K562 (cell line): Measurements from ENCODE around the gene ELF2. TPM values are rescaled to one million over a fixed set of nuclear protein-coding genes. Genes with fewer than 3 reads are reported as not detected.
A peak's percentile ranks its signal among the peaks of the same experiment; 100 is the strongest.

ENCODE experiments used
- ATF2 ChIP-seq: sonication (generic); formaldehyde crosslinking; IDR thresholded peaks from 2 replicates; pipeline ENCODE4 v1.8.1; 2022; ENCODE audit warnings: missing genetic modification reagents
- ATF4 ChIP-seq: fragments of 450-650 bp; formaldehyde crosslinking; IDR thresholded peaks from 2 replicates; pipeline ENCODE4 v1.4.0; 2022; ENCODE audit warnings: mild to moderate bottlenecking, moderate library complexity
- CREB5 ChIP-seq: fragments of 250-450 bp; sonication (Bioruptor Pico); IDR thresholded peaks from 2 replicates; pipeline ENCODE4 v1.5.0; 2020; ENCODE audit warnings: mild to moderate bottlenecking
- ELK3 ChIP-seq: fragments of 450-650 bp; formaldehyde crosslinking; IDR thresholded peaks from 2 replicates; pipeline ENCODE4 v1.4.0; 2020; ENCODE audit warnings: mild to moderate bottlenecking
- EZH2 ChIP-seq: IDR thresholded peaks from 2 replicates; pipeline ENCODE4 v1.6.1; 2012; ENCODE audit warnings: low read depth, mild to moderate bottlenecking, inconsistent platforms, low read length, borderline replicate concordance
- GTF2E2 ChIP-seq: fragments of 200-800 bp; sonication (Bioruptor generic); IDR thresholded peaks from 2 replicates; pipeline ENCODE4 v1.6.1; 2016; ENCODE audit warnings: missing genetic modification characterization, missing compliant biosample characterization
- GTF3C2 ChIP-seq: IDR thresholded peaks from 3 replicates; pipeline ENCODE4 v1.6.1; 2011; ENCODE audit warnings: borderline replicate concordance, mild to moderate bottlenecking, moderate library complexity; ENCODE audit not compliant: insufficient read length; ENCODE audit errors: extremely low read depth
- HCFC1 ChIP-seq: IDR thresholded peaks from 2 replicates; pipeline ENCODE4 v1.6.1; 2012; ENCODE audit warnings: low read depth, low read length, improper control_type of control experiment
- HMG20A ChIP-seq: fragments of 450-650 bp; formaldehyde crosslinking; conservative IDR thresholded peaks from 2 replicates; pipeline ENCODE4 v1.4.0; 2020; ENCODE audit warnings: mild to moderate bottlenecking, mixed read lengths
- HOXB6 ChIP-seq: fragments of 250-450 bp; sonication (Bioruptor Pico); IDR thresholded peaks from 2 replicates; pipeline ENCODE4 v1.5.1; 2022; ENCODE audit warnings: mild to moderate bottlenecking, borderline replicate concordance
- MED1 ChIP-seq: sonication (generic); formaldehyde crosslinking; IDR thresholded peaks from 2 replicates; pipeline ENCODE4 v1.8.1; 2023; ENCODE audit warnings: missing genetic modification reagents, borderline replicate concordance
- NR1H2 ChIP-seq: sonication (generic); formaldehyde crosslinking; IDR thresholded peaks from 2 replicates; pipeline ENCODE4 v1.4.0; 2020; ENCODE audit warnings: mild to moderate bottlenecking, missing genetic modification reagents
- PCBP2 ChIP-seq: fragments of 200-400 bp; formaldehyde crosslinking; IDR thresholded peaks from 2 replicates; pipeline ENCODE4 v1.6.1; 2018; ENCODE audit warnings: low read length, low read depth, mild to moderate bottlenecking, moderate library complexity; ENCODE audit not compliant: poor library complexity, severe bottlenecking
- PHTF2 ChIP-seq: fragments of 250-450 bp; sonication (Bioruptor Pico); IDR thresholded peaks from 2 replicates; pipeline ENCODE4 v1.5.0; 2021; ENCODE audit warnings: mild to moderate bottlenecking
- POLR2A ChIP-seq: fragments of 450-650 bp; conservative IDR thresholded peaks from 2 replicates; pipeline ENCODE4 v1.6.1; 2016
- POLR2G ChIP-seq: fragments of 200-400 bp; formaldehyde crosslinking; IDR thresholded peaks from 2 replicates; pipeline ENCODE4 v1.6.1; 2017; ENCODE audit warnings: low read depth, mild to moderate bottlenecking, antibody characterized with exemption, low read length, moderate library complexity
- RBM39 ChIP-seq: fragments of 200-400 bp; formaldehyde crosslinking; optimal IDR thresholded peaks from 2 replicates; pipeline ENCODE3; 2018; ENCODE audit warnings: low read depth, low read length
- SMAD1 ChIP-seq: fragments of 150-350 bp; IDR thresholded peaks from 2 replicates; pipeline ENCODE4 v1.6.1; 2014; ENCODE audit warnings: low read length, low read depth; ENCODE audit not compliant: partially characterized antibody
- TCF15 ChIP-seq: fragments of 250-450 bp; sonication (Bioruptor Pico); IDR thresholded peaks from 2 replicates; pipeline ENCODE4 v1.8.0; 2022; ENCODE audit warnings: moderate library complexity, mild to moderate bottlenecking, inconsistent platforms
- ZNF347 ChIP-seq: fragments of 450-650 bp; formaldehyde crosslinking; IDR thresholded peaks from 2 replicates; pipeline ENCODE4 v1.4.0; 2020; ENCODE audit warnings: low read depth, mild to moderate bottlenecking, moderate library complexity
- polyA plus RNA-seq, 8 experiments: library from polyadenylated mRNA; depleted of rRNA in 4 of 8; stranded (reverse) in 5 of 8; unstranded in 3 of 8; fragments of >200 nt; fragmentation: Nextera tagmentation in 2 of 8; fragmentation: Illumina TruSeq in 1 of 8; extraction: Ambion mirVana in 2 of 8; extraction: Trizol in 1 of 8; gene quantifications; 2 replicates each; pipeline versions ENCODE4 v1.2.1 to v1.2.3, GENCODE V29; 2011 to 2014; ENCODE audit warnings: inconsistent platforms in 1 of 8, missing spikeins in 1 of 8
- total RNA-seq, 7 experiments: library from RNA; depleted of rRNA in 6 of 7; stranded (reverse); fragments of >200 nt in 6 of 7; fragmentation: Illumina TruSeq in 2 of 7; extraction: Trizol in 2 of 7; gene quantifications; 2 replicates each; pipeline versions ENCODE4 v1.2.1 to v1.2.3, GENCODE V29; 2011 to 2021; ENCODE audit warnings: low replicate concordance in 1 of 7

ELF2 gene
- total and polyA plus RNA-seq, 9 of the 15 experiments (the other 6 are each of a cell fraction or from before 2014, with no cell fraction given) = 9.4 to 58.7 (median 41.6) TPM

- TF ChIP-seq MED1 (CRISPR knock-in tag) = no peak
- no peak for TF ChIP-seq CREB5 (CRISPR knock-in tag)
- TF ChIP-seq ATF2 (CRISPR knock-in tag) = no peak
- no peak for TF ChIP-seq NR1H2
- TF ChIP-seq PCBP2 = no peak
- TF ChIP-seq HCFC1 = peak; percentile 55
- TF ChIP-seq TCF15 (CRISPR knock-in tag) = no peak
- TF ChIP-seq GTF3C2 = no peak
- TF ChIP-seq POLR2G = peak; percentile 92
- peak; percentile 55 for TF ChIP-seq RBM39
- no peak for TF ChIP-seq EZH2
- peak; percentile 85 for TF ChIP-seq POLR2A
- TF ChIP-seq HOXB6 (CRISPR knock-in tag) = no peak
- no peak for TF ChIP-seq SMAD1
- no peak for TF ChIP-seq HMG20A
- TF ChIP-seq ELK3 = no peak
- TF ChIP-seq ATF4 = no peak
- TF ChIP-seq GTF2E2 (tag) = peak; percentile 50; the same call in 1 of the 2 replicates
- TF ChIP-seq PHTF2 = no peak
- TF ChIP-seq ZNF347 (CRISPR knock-in tag) = no peak
These were observed 92.8 kb downstream of the ELF2 start (continued) for GRCh38 chr4:139083956-139084803.
